Stimulated activated CD4-positive, alpha-beta T cell treated with anti-CD3 and anti-CD28 coated beads, Interleukin-2, amount 100 ng/mL, for 24 hours (primary cell): ENCODE data around the gene CAVIN1.
"Not testable (repeated sequence)": the region's sequence is repeated elsewhere in the genome, so short reads cannot be mapped to it uniquely, and the experiment has no call there.

ENCODE experiments used
- DNase-seq, 2 donors: peaks; one replicate each; pipeline ENCODE4 v3.0.0-alpha.2; 2020

CAVIN1 gene

GRCh38 chr17:42404326-42405055 lies 18.6 kb downstream of the CAVIN1 start:
- DNase-seq, result no peak

GRCh38 chr17:42403150-42403549 lies 19.9 kb downstream of the CAVIN1 start:
- peak; percentile 58 to 70 for DNase-seq

GRCh38 chr17:42402117-42402516 lies 20.9 kb downstream of the CAVIN1 start:
- no peak for DNase-seq

GRCh38 chr17:42400844-42401375 lies 22.1 kb downstream of the CAVIN1 start:
- DNase-seq, result not testable (repeated sequence)

GRCh38 chr17:42399948-42400843 lies 22.9 kb downstream of the CAVIN1 start:
- DNase-seq, result no peak

- no peak for DNase-seq
These were observed 23.9 kb downstream of the CAVIN1 start for GRCh38 chr17:42399121-42399520.

- DNase-seq, result not testable (repeated sequence)
These were observed 27.5 kb downstream of the CAVIN1 start for GRCh38 chr17:42395601-42396000.

GRCh38 chr17:42394838-42395237 lies 28.2 kb downstream of the CAVIN1 start:
- DNase-seq, result no peak

- no peak for DNase-seq
These were observed 30.2 kb downstream of the CAVIN1 start for GRCh38 chr17:42392692-42393415.

- DNase-seq, result not testable (repeated sequence)
These were observed 31.6 kb downstream of the CAVIN1 start for GRCh38 chr17:42391439-42391838.

- DNase-seq, result no peak
These were observed 33.2 kb downstream of the CAVIN1 start for GRCh38 chr17:42389899-42390298.

- DNase-seq, result no peak
These were observed 34.0 kb downstream of the CAVIN1 start for GRCh38 chr17:42389135-42389417.

GRCh38 chr17:42388381-42389134 lies 34.5 kb downstream of the CAVIN1 start, which contains the start of gene STAT3:
Gene STAT3, minus strand, starts transcription at chr17:42388442. Its CDS starts 39,926 bp downstream, at chr17:42348516.
- DNase-seq, result peak; percentile 100

- peak; percentile 39 to 48 for DNase-seq
These were observed 35.2 kb downstream of the CAVIN1 start for GRCh38 chr17:42387661-42388380.

GRCh38 chr17:42386777-42387657 lies 36.0 kb downstream of the CAVIN1 start:
- no peak for DNase-seq

GRCh38 chr17:42381898-42382297 lies 41.2 kb downstream of the CAVIN1 start:
- no peak for DNase-seq

GRCh38 chr17:42380935-42381334 lies 42.1 kb downstream of the CAVIN1 start:
- DNase-seq, result no peak

GRCh38 chr17:42378959-42379594 lies 44.0 kb downstream of the CAVIN1 start:
- DNase-seq, result no peak

- no peak for DNase-seq
These were observed 44.6 kb downstream of the CAVIN1 start for GRCh38 chr17:42378359-42378958.

GRCh38 chr17:42373896-42374295 lies 49.2 kb downstream of the CAVIN1 start:
- no peak for DNase-seq
